Regular cardiac myocyte (primary cell): Measurements from ENCODE around the gene RPL39L. TPM values are rescaled to one million over a fixed set of nuclear protein-coding genes. Genes with fewer than 3 reads are reported as not detected.

Experiments used
- total RNA-seq: library from RNA; depleted of rRNA; stranded (reverse); fragments of >200 nt; gene quantifications from 2 replicates; pipeline ENCODE4 v1.2.3, GENCODE V29; 2014

RPL39L gene
- 10.7 and 42.0 TPM in 2 replicates for total RNA-seq

DNA sequence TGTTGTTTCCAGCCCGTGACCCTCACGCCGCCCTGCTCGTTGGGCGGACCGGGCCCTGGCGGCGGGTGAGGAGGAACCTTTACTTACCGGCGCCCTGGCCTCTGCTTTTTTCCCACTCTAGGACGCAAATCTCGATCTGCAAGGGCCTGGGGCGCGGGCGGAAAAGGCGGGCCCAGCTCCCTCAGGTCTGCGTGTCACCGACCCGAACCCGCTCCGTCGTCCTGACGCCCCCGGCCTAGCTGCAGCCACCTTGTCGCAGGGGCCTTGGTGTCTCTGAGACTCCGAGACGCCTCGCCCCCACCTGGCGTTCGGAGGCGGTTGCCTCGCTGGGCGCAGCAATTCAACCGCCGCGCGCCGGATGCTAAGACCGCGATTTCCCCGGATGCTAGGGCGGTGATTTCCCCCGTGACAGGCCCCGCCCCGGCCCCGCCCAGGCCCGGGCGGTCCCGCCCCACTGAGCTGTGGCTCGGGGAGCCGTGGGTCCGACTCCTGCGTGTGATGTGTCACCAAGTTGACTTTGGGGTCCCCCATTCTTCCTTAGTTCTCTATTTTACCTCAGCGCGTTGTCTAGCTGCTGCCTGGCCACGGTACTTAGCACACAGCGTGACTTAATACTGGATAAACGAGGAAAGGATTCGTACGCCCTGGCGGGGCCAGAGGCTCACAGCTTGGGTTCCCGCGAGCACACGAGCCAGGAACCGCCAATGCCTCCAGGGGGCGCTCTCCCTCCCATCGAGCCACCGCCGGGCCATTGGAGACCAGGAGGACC lies at the start of gene RPL39L:
Gene RPL39L (minus strand): TSS at position 371 of the 769 bp plus-strand sequence. CDS start 18,196 bp downstream, outside the sequence.

Other genes with a start within 250 kb of the RPL39L start
- 3.1 and 11.6 TPM in 2 replicates for gene ST6GAL1, start 209.0 kb downstream of the RPL39L start, total RNA-seq
- under 0.01 TPM in 1 of 2 replicates, not detected in the other for gene RTP1, start 58.0 kb upstream of the RPL39L start, total RNA-seq
- gene MASP1, start 152.2 kb upstream of the RPL39L start, total RNA-seq, result 2.5 and 6.2 TPM in 2 replicates
- 0.58 and 0.85 TPM in 2 replicates for gene RTP4, start 228.9 kb upstream of the RPL39L start, total RNA-seq